ENCODE results near the gene HEBP1. TPM values are rescaled to one million over a fixed set of nuclear protein-coding genes. Genes with fewer than 3 reads are reported as not detected.

The HEBP1 gene
- total RNA-seq, 1 experiment from 2014 or later = 22.2 TPM

- Histone ChIP-seq H3K4me1 (ENCODE audit: insufficient read depth, low read length) (no peaks in the 10 kb centered on the region; the same call in 1 of the 2 replicates), H3K9ac (ENCODE audit: extremely low read depth, insufficient read length, low read length) (no peak overlapping the region), H3K27ac (ENCODE audit: insufficient read length, low read depth, low read length) (no peak overlapping the region), H4K20me1 (ENCODE audit: control insufficient read depth, insufficient read depth, insufficient read length) (no peaks in the 10 kb centered on the region), H2BK12ac (ENCODE audit: insufficient read length, low read depth, low read length) (no peak overlapping the region), H3K4me2 (ENCODE audit: insufficient read depth, insufficient read length, low read length) (no peak overlapping the region), H2BK20ac (ENCODE audit: low read depth, low read length, poor library complexity, severe bottlenecking) (no peak overlapping the region), H3K18ac (ENCODE audit: insufficient read length, low read depth, low read length) (no peak overlapping the region), H3K23ac (ENCODE audit: insufficient read length, low read depth, low read length) (no peak overlapping the region), H3K56ac (ENCODE audit: insufficient read length, low read depth, low read length) (no peak overlapping the region), H4K8ac (replicated peaks; ENCODE audit: insufficient read length, low read depth, low read length) (no peak overlapping the region), H2AK5ac (ENCODE audit: insufficient read length, low read length) (no peak overlapping the region), H3K27me3 (ENCODE audit: insufficient read depth, low read length) (no peaks in the 10 kb centered on the region), H3K79me2 (ENCODE audit: insufficient read depth, low read length) (no peaks in the 10 kb centered on the region), H2BK15ac (ENCODE audit: low read depth, low read length) (no peak overlapping the region), H4K91ac (ENCODE audit: insufficient read length, low read depth, low read length) (no peak overlapping the region), H3K4ac (ENCODE audit: low read depth, low read length) (no peak overlapping the region), H3K23me2 (ENCODE audit: insufficient read length, low read depth, low read length, poor library complexity, severe bottlenecking) (no peaks in the 10 kb centered on the region), H3K14ac (ENCODE audit: insufficient read depth, low read length) (no peak overlapping the region), H4K5ac (ENCODE audit: insufficient read length, low read depth, low read length) (no peak overlapping the region), H3K79me1 (ENCODE audit: insufficient read depth, low read depth, low read length, poor library complexity, severe bottlenecking) (no peaks in the 10 kb centered on the region), H2BK5ac (ENCODE audit: insufficient read length, low read length) (no peak overlapping the region), H2AFZ (ENCODE audit: low read length) (no peak overlapping the region), H3T11ph (ENCODE audit: low read length) (no peak overlapping the region), H3K9me3 (ENCODE audit: control insufficient read depth, low read depth, low read length) (no peaks in the 10 kb centered on the region), H2BK120ac (ENCODE audit: low read depth, low read length, poor library complexity, severe bottlenecking) (no peak overlapping the region)
- Mint-ChIP-seq H3K27ac (no peak overlapping the region), H3K9me3 (peaks cover 6% of the 10 kb centered on the region in 2 experiments; a peak in 4 of 5 replicates), H3K27me3 (ENCODE audit: low read depth) (no peaks in the 10 kb centered on the region; the same call in 1 of the 2 replicates), H3K36me3 (ENCODE audit: insufficient read depth in 1 of 3, low read depth in 3 of 3) (peaks cover 0 to 10% (median 6%) of the 10 kb centered on the region in 3 experiments; a peak in 3 of 7 replicates), H3K4me3 (no peak overlapping the region), H3K4me1 (peaks cover 2 to 8% of the 10 kb centered on the region in 2 experiments; a peak in 2 of 4 replicates)
- DNase-seq = no peak
- WGBS (ENCODE audit: extremely low coverage, insufficient read length, low lambda C conversion rate) = no CpG with 5 or more reads among the region's 2 CpGs
- TF ChIP-seq CTCF (conservative IDR thresholded peaks at IDR 0.05) = no peak
Measured at GRCh38 chr12:12930633-12931219, 69.3 kb downstream of the HEBP1 start.

Data from H9 (cell line).